HEK293 (cell line): ENCODE measurements around the gene SIRT7.

ENCODE experiments used
- CTCF ChIA-PET: fragments of 350-600 bp; formaldehyde crosslinking; extraction: SDS; loops from one replicate; lab custom pipeline; 2021; ENCODE audit warnings: antibody characterized with exemption; lab: Yijun Ruan, JAX
- POLR2A ChIA-PET: fragments of 300-600 bp; formaldehyde crosslinking; extraction: SDS; loops from one replicate; lab custom pipeline; 2020; ENCODE audit warnings: antibody characterized with exemption, inconsistent platforms; lab: Yijun Ruan, JAX
- H3K27ac ChIP-seq: fragments of 200-500 bp; sonication (Bioruptor generic); 2 replicates; pipeline ENCODE4 v1.5.1; 2014; ENCODE audit warnings: low read depth, low read length, control low read depth, inconsistent platforms; ENCODE audit errors: extremely low read depth
- H3K36me3 ChIP-seq, 2 experiments: fragments of 200-500 bp in 1 of 2; sonication (Bioruptor generic) in 1 of 2; 1 replicate in 1 of 2; 2 replicates in 1 of 2; pipeline ENCODE4 v1.5.1; 2014 to 2017; ENCODE audit warnings: inconsistent platforms in 2 of 2, low read length in 2 of 2; ENCODE audit not compliant: control insufficient read depth in 2 of 2, insufficient read depth in 1 of 2
- H3K4me1 ChIP-seq: fragments of 200-500 bp; sonication (Bioruptor generic); 2 replicates; pipeline ENCODE4 v1.5.1; 2014; ENCODE audit warnings: mild to moderate bottlenecking, low read length, inconsistent platforms; ENCODE audit not compliant: control insufficient read depth, insufficient read depth
- H3K4me3 ChIP-seq: 2 replicates; pipeline ENCODE4 v1.5.1; 2011; ENCODE audit warnings: low read depth, mild to moderate bottlenecking, control low read depth, low read length, moderate library complexity
- H3K9me3 ChIP-seq: fragments of 200-500 bp; sonication (Bioruptor generic); 2 replicates; pipeline ENCODE4 v1.5.1; 2014; ENCODE audit warnings: low read depth, low read length, inconsistent platforms; ENCODE audit not compliant: control insufficient read depth, insufficient read depth
- KLF1 ChIP-seq: fragments of 450-650 bp; formaldehyde crosslinking; IDR thresholded peaks from 2 replicates; pipeline ENCODE4 v1.5.1; 2016; ENCODE audit warnings: missing biosample characterization, missing genetic modification characterization
- RBAK ChIP-seq: fragments of 450-650 bp; formaldehyde crosslinking; IDR thresholded peaks from 2 replicates; pipeline ENCODE4 v1.5.1; 2016; ENCODE audit warnings: missing biosample characterization, missing genetic modification characterization
- REST ChIP-seq: fragments of 450-650 bp; formaldehyde crosslinking; IDR thresholded peaks from 2 replicates; pipeline ENCODE4 v1.5.1; 2016; ENCODE audit warnings: missing biosample characterization, missing genetic modification characterization
- SETDB1 ChIP-seq: IDR thresholded peaks from one replicate; pipeline ENCODE4 v1.6.1; 2017; ENCODE audit warnings: mild to moderate bottlenecking, low read length, moderate library complexity, mixed read lengths; ENCODE audit not compliant: insufficient read length
- ZBTB20 ChIP-seq: fragments of 450-650 bp; formaldehyde crosslinking; IDR thresholded peaks from 2 replicates; pipeline ENCODE4 v1.5.1; 2016; ENCODE audit warnings: missing biosample characterization, missing genetic modification characterization
- ZBTB44 ChIP-seq: fragments of 450-650 bp; IDR thresholded peaks from 2 replicates; pipeline ENCODE4 v1.5.1; 2018; ENCODE audit warnings: missing biosample characterization, mild to moderate bottlenecking, missing genetic modification characterization
- ZFHX2 ChIP-seq: fragments of 450-650 bp; formaldehyde crosslinking; conservative IDR thresholded peaks from 2 replicates; pipeline ENCODE4 v1.5.1; 2016; ENCODE audit warnings: missing biosample characterization, missing genetic modification characterization
- ZFP69B ChIP-seq: fragments of 450-650 bp; formaldehyde crosslinking; IDR thresholded peaks from 2 replicates; pipeline ENCODE4 v1.5.1; 2016; ENCODE audit warnings: missing biosample characterization, missing genetic modification characterization
- ZNF112 ChIP-seq: fragments of 450-650 bp; formaldehyde crosslinking; IDR thresholded peaks from 2 replicates; pipeline ENCODE4 v1.5.0; 2017; ENCODE audit warnings: missing biosample characterization, missing genetic modification characterization
- ZNF121 ChIP-seq: fragments of 450-650 bp; formaldehyde crosslinking; IDR thresholded peaks from 2 replicates; pipeline ENCODE4 v1.5.1; 2016; ENCODE audit warnings: missing biosample characterization, missing genetic modification characterization
- ZNF155 ChIP-seq: fragments of 450-650 bp; formaldehyde crosslinking; IDR thresholded peaks from 2 replicates; pipeline ENCODE4 v1.5.1; 2016; ENCODE audit warnings: missing biosample characterization, missing genetic modification characterization
- ZNF169 ChIP-seq: fragments of 450-650 bp; formaldehyde crosslinking; IDR thresholded peaks from 2 replicates; pipeline ENCODE4 v1.5.1; 2016; ENCODE audit warnings: missing biosample characterization, missing genetic modification characterization
- ZNF211 ChIP-seq: fragments of 450-650 bp; formaldehyde crosslinking; IDR thresholded peaks from 2 replicates; pipeline ENCODE4 v1.5.1; 2016; ENCODE audit warnings: low read depth, missing biosample characterization, missing genetic modification characterization
- ZNF24 ChIP-seq: fragments of 450-650 bp; formaldehyde crosslinking; IDR thresholded peaks from 2 replicates; pipeline ENCODE4 v1.5.1; 2016; ENCODE audit warnings: missing biosample characterization, missing genetic modification characterization
- ZNF248 ChIP-seq: fragments of 450-650 bp; formaldehyde crosslinking; IDR thresholded peaks from 2 replicates; pipeline ENCODE4 v1.5.1; 2017; ENCODE audit warnings: missing biosample characterization, missing genetic modification characterization
- ZNF423 ChIP-seq: fragments of 450-650 bp; formaldehyde crosslinking; IDR thresholded peaks from 2 replicates; pipeline ENCODE4 v1.5.1; 2016; ENCODE audit warnings: missing biosample characterization, missing genetic modification characterization
- ZNF510 ChIP-seq: fragments of 450-650 bp; formaldehyde crosslinking; IDR thresholded peaks from 2 replicates; pipeline ENCODE4 v1.5.1; 2018; ENCODE audit warnings: mild to moderate bottlenecking, missing genetic modification characterization, missing biosample characterization; ENCODE audit not compliant: insufficient replicate concordance
- ZNF530 ChIP-seq: fragments of 450-650 bp; formaldehyde crosslinking; IDR thresholded peaks from 2 replicates; pipeline ENCODE4 v1.5.1; 2016; ENCODE audit warnings: low read depth, missing biosample characterization, missing genetic modification characterization
- ZNF548 ChIP-seq: fragments of 450-650 bp; formaldehyde crosslinking; IDR thresholded peaks from 2 replicates; pipeline ENCODE4 v1.5.1; 2016; ENCODE audit warnings: missing biosample characterization, missing genetic modification characterization
- ZNF555 ChIP-seq: fragments of 450-650 bp; formaldehyde crosslinking; conservative IDR thresholded peaks from 2 replicates; pipeline ENCODE4 v1.5.1; 2017; ENCODE audit warnings: missing biosample characterization, mild to moderate bottlenecking, missing genetic modification characterization, inconsistent platforms
- ZNF571 ChIP-seq: fragments of 450-650 bp; formaldehyde crosslinking; IDR thresholded peaks from 2 replicates; pipeline ENCODE4 v1.5.0; 2017; ENCODE audit warnings: missing biosample characterization, missing genetic modification characterization
- ZNF596 ChIP-seq: fragments of 450-650 bp; IDR thresholded peaks from 2 replicates; pipeline ENCODE4 v1.5.0; 2018; ENCODE audit warnings: missing biosample characterization, mild to moderate bottlenecking, missing genetic modification characterization, moderate library complexity
- ZNF629 ChIP-seq: fragments of 450-650 bp; formaldehyde crosslinking; IDR thresholded peaks from 2 replicates; pipeline ENCODE4 v1.5.1; 2017; ENCODE audit warnings: missing biosample characterization, missing genetic modification characterization
- ZNF677 ChIP-seq: fragments of 450-650 bp; IDR thresholded peaks from 2 replicates; pipeline ENCODE4 v1.5.0; 2018; ENCODE audit warnings: missing biosample characterization, mild to moderate bottlenecking, missing genetic modification characterization, moderate library complexity
- ZNF701 ChIP-seq: fragments of 450-650 bp; formaldehyde crosslinking; IDR thresholded peaks from 2 replicates; pipeline ENCODE4 v1.5.1; 2016; ENCODE audit warnings: missing biosample characterization, missing genetic modification characterization
- ZNF792 ChIP-seq: fragments of 450-650 bp; formaldehyde crosslinking; IDR thresholded peaks from 2 replicates; pipeline ENCODE4 v1.5.1; 2016; ENCODE audit warnings: missing biosample characterization, missing genetic modification characterization
- ZSCAN16 ChIP-seq: fragments of 450-650 bp; formaldehyde crosslinking; IDR thresholded peaks from 2 replicates; pipeline ENCODE4 v1.5.1; 2016; ENCODE audit warnings: missing biosample characterization, missing genetic modification characterization

Gene SIRT7

GRCh38 chr17:81870131-81870980 is 47.6 kb downstream of the SIRT7 start (continued):
- TF ChIP-seq KLF1 (tag by site-specific recombination): peak; percentile 43
- no peak for TF ChIP-seq ZNF555
- no peak for TF ChIP-seq ZNF548 (tag by site-specific recombination)
- TF ChIP-seq ZNF211 (tag by site-specific recombination): no peak
- TF ChIP-seq RBAK (tag by site-specific recombination): no peak
- no peak for TF ChIP-seq ZNF571
- no peak for TF ChIP-seq ZNF530 (tag by site-specific recombination)
- no peak for TF ChIP-seq ZNF112 (tag by site-specific recombination)
- no peak for TF ChIP-seq REST (tag by site-specific recombination)
- peak; percentile 32 for TF ChIP-seq ZFHX2
- peak; percentile 97 for TF ChIP-seq ZFP69B (tag by site-specific recombination)
- no peak for TF ChIP-seq ZNF792 (tag by site-specific recombination)

- peaks cover 5 to 57% of the 10 kb centered on the region in 2 experiments; a peak in 2 of 3 replicates for H3K36me3 ChIP-seq
- H3K4me3 ChIP-seq: peak overlapping the region; percentile 85
- no peaks in the 10 kb centered on the region for H3K9me3 ChIP-seq
- H3K4me1 ChIP-seq: peaks cover 17% of the 10 kb centered on the region; the same call in 1 of the 2 replicates
- ChIA-PET POLR2A (interaction anchor here (1.1 to 2.7 kb wide), 12 partner anchors 9 to 186 kb away, joined by 3 to 17 read pairs (median 6); partner anchors contain the start of genes ARL16, CENPX, HGS and LRRC45), CTCF (interaction anchor here (0.6 to 2.6 kb wide), 18 partner anchors 8 to 161 kb away, joined by 3 to 15 read pairs (median 4); partner anchors contain the start of genes MAFG and PCYT2)
- H3K27ac ChIP-seq: peak overlapping the region; percentile 100
- TF ChIP-seq ZBTB20: peak; percentile 96
- TF ChIP-seq ZNF24 (tag by site-specific recombination): peak; percentile 56
- no peak for TF ChIP-seq ZNF510 (tag by site-specific recombination)
- peak; percentile 34; the same call in 1 of the 2 replicates for TF ChIP-seq ZNF121 (tag by site-specific recombination)
- no peak for TF ChIP-seq SETDB1
- TF ChIP-seq ZNF530 (tag by site-specific recombination): no peak
- no peak for TF ChIP-seq ZBTB44
- TF ChIP-seq ZNF155 (tag by site-specific recombination): no peak
- TF ChIP-seq ZNF701 (tag by site-specific recombination): no peak
- no peak for TF ChIP-seq ZNF677 (tag by site-specific recombination)
- no peak for TF ChIP-seq ZSCAN16 (tag by site-specific recombination)
- TF ChIP-seq ZNF596: no peak
- no peak; the same call in none of the 2 replicates for TF ChIP-seq ZNF629
- TF ChIP-seq REST (tag by site-specific recombination): 0 out of 2 replicates have a peak, but pooled peaks have one; percentile 45
- no peak for TF ChIP-seq ZNF169 (tag by site-specific recombination)
- peak; percentile 88 for TF ChIP-seq ZNF423 (tag by site-specific recombination)
- no peak for TF ChIP-seq ZNF248 (tag by site-specific recombination)
Measured at GRCh38 chr17:81869221-81870130, 48.5 kb downstream of the SIRT7 start.
